Prostate gland (tissue), 2 donors: Measurements from ENCODE around the gene DNLZ. TPM values are rescaled to one million over a fixed set of nuclear protein-coding genes. Genes with fewer than 3 reads are reported as not detected.

Experiments
- DNase-seq: peaks from one replicate; pipeline ENCODE4 v3.0.0-alpha.2; 2019; ENCODE audit warnings: low spot score
- H3K27ac ChIP-seq, 2 donors: fragments of 200-600 bp; sonication (generic); 2 replicates each; pipeline ENCODE4 v1.5.1; 2017 to 2019
- H3K27me3 ChIP-seq: fragments of 200-600 bp; sonication (generic); replicated peaks from 2 replicates; pipeline ENCODE4 v1.5.1; 2019; ENCODE audit not compliant: insufficient read depth
- H3K36me3 ChIP-seq, 2 donors: fragments of 200-600 bp; sonication (generic); 1 replicate in 1 of 2; 2 replicates in 1 of 2; pipeline versions ENCODE4 v1.5.1 to v1.8.1; 2017 to 2019
- H3K4me1 ChIP-seq: fragments of 200-600 bp; sonication (generic); replicated peaks from 2 replicates; pipeline ENCODE4 v1.5.1; 2019
- H3K4me3 ChIP-seq, 2 donors: fragments of 200-600 bp; sonication (generic); 2 replicates each; pipeline ENCODE4 v1.5.1; 2017 to 2019
- H3K9me3 ChIP-seq: fragments of 200-600 bp; sonication (generic); 2 replicates; pipeline ENCODE4 v1.5.1; 2017
- CTCF ChIP-seq, 4 experiments: fragments of 200-600 bp in 2 of 4; fragments of 450-650 bp in 2 of 4; sonication (generic) in 2 of 4; IDR thresholded peaks; 1 replicate in 3 of 4; 2 replicates in 1 of 4; pipeline ENCODE4 v1.5.1; 2016 to 2019; ENCODE audit warnings: antibody characterized with exemption in 4 of 4, mild to moderate bottlenecking in 2 of 4, moderate library complexity in 2 of 4
- POLR2A ChIP-seq: fragments of 450-650 bp; IDR thresholded peaks from one replicate; pipeline ENCODE4 v1.6.1; 2016; ENCODE audit warnings: antibody characterized with exemption, mild to moderate bottlenecking
- POLR2AphosphoS5 ChIP-seq: sonication (generic); formaldehyde crosslinking; IDR thresholded peaks from one replicate; pipeline ENCODE4 v1.6.1; 2017; ENCODE audit warnings: antibody characterized with exemption
- WGBS: methylation state at CpG from one replicate; pipeline ENCODE4 v1.1.5; 2018; 5-methylcytosine and 5-hydroxymethylcytosine counted together
- intact Hi-C: fragments of 100-400 bp; cut with DNase I; formaldehyde crosslinking; loops from one replicate; pipeline ENCODE4 v1.14.2; 2022
- total RNA-seq, 2 donors: library from RNA; depleted of rRNA; stranded (reverse); fragments of >200 nt; gene quantifications; one replicate each; pipeline ENCODE4 v1.1.0, GENCODE V29; 2016

Gene DNLZ
- total RNA-seq, 2 donors from 2014 or later: 37.6 to 64.3 TPM

- TF ChIP-seq POLR2AphosphoS5: no peak
- no peak for TF ChIP-seq POLR2A
- TF ChIP-seq CTCF (IDR thresholded peaks at IDR 0.05): no peak
These were observed 5.5 kb downstream of the DNLZ start for GRCh38 chr9:136358016-136358415.

GRCh38 chr9:136357202-136357725 is 6.3 kb downstream of the DNLZ start:
- no peaks in the 10 kb centered on the region for H3K9me3 ChIP-seq
- H3K4me1 ChIP-seq: no peaks in the 10 kb centered on the region
- 76% methylated on average over 20 of the region's 22 CpGs for WGBS
- no peaks in the 10 kb centered on the region for H3K36me3 ChIP-seq
- DNase-seq: no peak
- H3K27ac ChIP-seq: no peak overlapping the region
- intact Hi-C loops: no loop called here
- no peaks in the 10 kb centered on the region for H3K27me3 ChIP-seq
- no peak overlapping the region for H3K4me3 ChIP-seq
- TF ChIP-seq POLR2AphosphoS5 (no peak), CTCF (IDR thresholded peaks at IDR 0.05) (no peak), POLR2A (no peak)

More at GRCh38 chr9:136358016-136358415, 5.5 kb downstream of the DNLZ start:
- Histone ChIP-seq H3K27ac (no peak overlapping the region), H3K4me1 (no peaks in the 10 kb centered on the region), H3K27me3 (no peaks in the 10 kb centered on the region), H3K4me3 (no peak overlapping the region), H3K9me3 (no peaks in the 10 kb centered on the region), H3K36me3 (no peaks in the 10 kb centered on the region)
- intact Hi-C loops: no loop called here
- no peak for DNase-seq
- 90% methylated on average over 23 of the region's 29 CpGs for WGBS

- Histone ChIP-seq H3K4me1 (no peaks in the 10 kb centered on the region), H3K36me3 (no peaks in the 10 kb centered on the region), H3K4me3 (no peak overlapping the region), H3K27ac (no peak overlapping the region), H3K9me3 (no peaks in the 10 kb centered on the region), H3K27me3 (no peaks in the 10 kb centered on the region)
- WGBS: 84% methylated on average over 50 of the region's 54 CpGs
- intact Hi-C loops: no loop called here
- DNase-seq: no peak
- no peak for TF ChIP-seq CTCF (IDR thresholded peaks at IDR 0.05)
- TF ChIP-seq POLR2A: no peak
- no peak for TF ChIP-seq POLR2AphosphoS5
These were observed 7.7 kb downstream of the DNLZ start for GRCh38 chr9:136355616-136356557.

GRCh38 chr9:136354592-136355085 is 8.9 kb downstream of the DNLZ start:
- Histone ChIP-seq H3K36me3 (no peaks in the 10 kb centered on the region), H3K27me3 (no peaks in the 10 kb centered on the region), H3K9me3 (no peaks in the 10 kb centered on the region), H3K4me3 (no peak overlapping the region), H3K4me1 (no peaks in the 10 kb centered on the region), H3K27ac (no peak overlapping the region)
- no peak for DNase-seq
- TF ChIP-seq POLR2A (no peak), POLR2AphosphoS5 (no peak), CTCF (IDR thresholded peaks at IDR 0.05) (no peak)
- intact Hi-C loops: no loop called here
- 53% methylated on average over 6 of the region's 17 CpGs for WGBS
